GM12878 (cell line): ENCODE measurements around the gene ITPKB. TPM values are rescaled to one million over a fixed set of nuclear protein-coding genes. Genes with fewer than 3 reads are reported as not detected.

Experiments used
- CREB1 ChIP-seq: IDR thresholded peaks from 2 replicates; pipeline ENCODE4 v1.6.1; 2012; ENCODE audit warnings: low read depth, mild to moderate bottlenecking, inconsistent platforms
- DPF2 ChIP-seq: fragments of 450-650 bp; IDR thresholded peaks from 2 replicates; pipeline ENCODE4 v1.6.1; 2017; ENCODE audit warnings: mild to moderate bottlenecking
- EED ChIP-seq: sonication (generic); IDR thresholded peaks from 2 replicates; pipeline ENCODE4 v1.6.1; 2016; ENCODE audit warnings: antibody characterized with exemption, low read depth
- EGR1 ChIP-seq, 2 experiments: IDR thresholded peaks; 1 replicate in 1 of 2; 2 replicates in 1 of 2; pipeline ENCODE4 v1.6.1; 2011 to 2012; ENCODE audit warnings: low read depth in 2 of 2, low read length in 2 of 2, borderline replicate concordance in 1 of 2, mild to moderate bottlenecking in 1 of 2, moderate library complexity in 1 of 2
- EP300 ChIP-seq, 2 experiments: fragments of 150-350 bp in 1 of 2; IDR thresholded peaks; 2 replicates each; pipeline ENCODE4 v1.6.1; 2011 to 2012; ENCODE audit warnings: low read depth in 2 of 2, low read length in 2 of 2, borderline replicate concordance in 1 of 2, improper control_type of control experiment in 1 of 2, inconsistent platforms in 1 of 2; ENCODE audit not compliant: control insufficient read depth in 1 of 2
- GABPA ChIP-seq: IDR thresholded peaks from 2 replicates; pipeline ENCODE4 v1.6.1; 2014; ENCODE audit warnings: antibody characterized with exemption, low read depth, mild to moderate bottlenecking, inconsistent platforms
- IKZF1 ChIP-seq: fragments of 450-650 bp; conservative IDR thresholded peaks from 2 replicates; pipeline ENCODE4 v1.6.1; 2017; ENCODE audit warnings: antibody characterized with exemption, mild to moderate bottlenecking
- IKZF2 ChIP-seq, 2 experiments: fragments of 450-650 bp; IDR thresholded peaks; 2 replicates each; pipeline ENCODE4 v1.6.1; 2017; ENCODE audit warnings: mild to moderate bottlenecking in 2 of 2, moderate library complexity in 2 of 2
- IRF4 ChIP-seq: IDR thresholded peaks from 2 replicates; pipeline ENCODE4 v1.6.1; 2011; ENCODE audit warnings: low read depth, low read length
- MTA2 ChIP-seq: fragments of 450-650 bp; IDR thresholded peaks from 2 replicates; pipeline ENCODE4 v1.6.1; 2016; ENCODE audit warnings: low read depth, mild to moderate bottlenecking, moderate library complexity
- MYC ChIP-seq: IDR thresholded peaks from 2 replicates; pipeline ENCODE4 v1.6.1; 2011; ENCODE audit warnings: mild to moderate bottlenecking, low read length, moderate library complexity, inconsistent platforms; ENCODE audit not compliant: insufficient read depth, insufficient replicate concordance, insufficient read length, severe bottlenecking
- NR2C2 ChIP-seq: IDR thresholded peaks from 2 replicates; pipeline ENCODE4 v1.6.1; 2011; ENCODE audit warnings: borderline replicate concordance, low read depth; ENCODE audit not compliant: control insufficient read depth, insufficient read length
- PAX8 ChIP-seq: fragments of 450-650 bp; IDR thresholded peaks from 2 replicates; pipeline ENCODE4 v1.6.1; 2017; ENCODE audit warnings: mild to moderate bottlenecking, moderate library complexity
- POU2F2 ChIP-seq: IDR thresholded peaks from 3 replicates; pipeline ENCODE4 v1.6.1; 2011; ENCODE audit warnings: low read depth, mild to moderate bottlenecking, low read length, borderline replicate concordance
- RAD51 ChIP-seq: fragments of 450-650 bp; IDR thresholded peaks from 2 replicates; pipeline ENCODE4 v1.6.1; 2016; ENCODE audit warnings: moderate library complexity, mild to moderate bottlenecking, inconsistent platforms
- SMAD5 ChIP-seq: IDR thresholded peaks from 2 replicates; pipeline ENCODE4 v1.6.1; 2016; ENCODE audit warnings: antibody characterized with exemption, low read depth
- SPI1 ChIP-seq: IDR thresholded peaks from 2 replicates; pipeline ENCODE4 v1.6.1; 2011; ENCODE audit warnings: low read depth, mild to moderate bottlenecking, low read length, moderate library complexity, borderline replicate concordance; ENCODE audit not compliant: insufficient read depth
- SREBF1 ChIP-seq: IDR thresholded peaks from 2 replicates; pipeline ENCODE4 v1.6.1; 2012; ENCODE audit warnings: mild to moderate bottlenecking, low read length
- STAT1 ChIP-seq: fragments of 450-650 bp; conservative IDR thresholded peaks from 2 replicates; pipeline ENCODE4 v1.6.1; 2014; ENCODE audit warnings: antibody characterized with exemption, mild to moderate bottlenecking
- TBL1XR1 ChIP-seq: IDR thresholded peaks from 2 replicates; pipeline ENCODE4 v1.6.1; 2012; ENCODE audit warnings: low read depth, low read length, improper control_type of control experiment
- ZNF217 ChIP-seq: fragments of 450-650 bp; IDR thresholded peaks from 2 replicates; pipeline ENCODE4 v1.6.1; 2017; ENCODE audit warnings: antibody characterized with exemption, mild to moderate bottlenecking
- polyA plus RNA-seq, 11 experiments: library from polyadenylated mRNA; depleted of rRNA in 4 of 11; unstranded in 6 of 11; stranded (reverse) in 5 of 11; fragments of >200 nt; fragmentation: Nextera tagmentation in 4 of 11; fragmentation: Illumina TruSeq in 1 of 11; extraction: Ambion mirVana in 4 of 11; extraction: Trizol in 1 of 11; gene quantifications; 1 replicate in 1 of 11; 2 replicates in 10 of 11; pipeline versions ENCODE4 v1.2.1 to v1.2.3, GENCODE V29; 2011 to 2016; ENCODE audit warnings: inconsistent platforms in 2 of 11, missing spikeins in 2 of 11, low read depth in 1 of 11
- total RNA-seq, 4 experiments: library from RNA; depleted of rRNA in 3 of 4; stranded (reverse); fragments of >200 nt in 3 of 4; fragmentation: Illumina TruSeq in 1 of 4; extraction: Trizol in 1 of 4; gene quantifications; 2 replicates each; pipeline versions ENCODE4 v1.2.1 to v1.2.3, GENCODE V29; 2013 to 2021
- TF ChIP-seq, protein P1 (sequence below): fragments of 450-650 bp; IDR thresholded peaks from 2 replicates; pipeline ENCODE4 v1.6.1; 2017; ENCODE audit warnings: mild to moderate bottlenecking, moderate library complexity
- TF ChIP-seq, protein P2 (sequence below): IDR thresholded peaks from 2 replicates; pipeline ENCODE4 v1.6.1; 2011; ENCODE audit warnings: mild to moderate bottlenecking, low read depth, low read length, moderate library complexity; ENCODE audit not compliant: insufficient replicate concordance
- TF ChIP-seq, protein P3 (sequence below): fragments of 450-650 bp; IDR thresholded peaks from 2 replicates; pipeline ENCODE4 v1.6.1; 2017; ENCODE audit warnings: borderline replicate concordance
- TF ChIP-seq, protein P4 (sequence below): IDR thresholded peaks from 2 replicates; pipeline ENCODE4 v1.6.1; 2011; ENCODE audit warnings: low read depth, mild to moderate bottlenecking, low read length, moderate library complexity, borderline replicate concordance; ENCODE audit errors: extremely low read depth

ITPKB gene
- total and polyA plus RNA-seq, 10 of the 15 experiments (the other 5 are each of a cell fraction or from before 2014, with no cell fraction given): 1.3 to 38.7 (median 12.9) TPM

DNA sequence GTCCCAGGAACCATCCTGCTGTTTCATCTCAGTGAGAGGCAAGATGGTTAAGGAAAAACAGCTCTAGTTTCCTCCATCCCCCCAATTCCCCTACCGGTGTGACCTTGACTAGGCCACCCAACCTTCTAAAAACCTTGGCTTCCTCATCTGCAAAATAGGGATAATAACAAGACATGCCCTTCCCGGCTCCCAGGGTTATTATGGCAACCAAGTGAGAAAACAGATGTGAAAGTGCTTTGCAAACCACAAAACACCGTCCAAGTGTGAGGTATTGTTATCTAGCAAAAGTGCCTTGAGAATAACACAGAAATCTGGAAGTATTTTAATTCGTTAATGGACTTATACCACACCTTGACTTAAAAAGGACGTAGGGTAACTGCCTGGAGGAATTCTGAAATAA is 62.7 kb downstream of the ITPKB start (continued):
- TF ChIP-seq, protein P1, sequence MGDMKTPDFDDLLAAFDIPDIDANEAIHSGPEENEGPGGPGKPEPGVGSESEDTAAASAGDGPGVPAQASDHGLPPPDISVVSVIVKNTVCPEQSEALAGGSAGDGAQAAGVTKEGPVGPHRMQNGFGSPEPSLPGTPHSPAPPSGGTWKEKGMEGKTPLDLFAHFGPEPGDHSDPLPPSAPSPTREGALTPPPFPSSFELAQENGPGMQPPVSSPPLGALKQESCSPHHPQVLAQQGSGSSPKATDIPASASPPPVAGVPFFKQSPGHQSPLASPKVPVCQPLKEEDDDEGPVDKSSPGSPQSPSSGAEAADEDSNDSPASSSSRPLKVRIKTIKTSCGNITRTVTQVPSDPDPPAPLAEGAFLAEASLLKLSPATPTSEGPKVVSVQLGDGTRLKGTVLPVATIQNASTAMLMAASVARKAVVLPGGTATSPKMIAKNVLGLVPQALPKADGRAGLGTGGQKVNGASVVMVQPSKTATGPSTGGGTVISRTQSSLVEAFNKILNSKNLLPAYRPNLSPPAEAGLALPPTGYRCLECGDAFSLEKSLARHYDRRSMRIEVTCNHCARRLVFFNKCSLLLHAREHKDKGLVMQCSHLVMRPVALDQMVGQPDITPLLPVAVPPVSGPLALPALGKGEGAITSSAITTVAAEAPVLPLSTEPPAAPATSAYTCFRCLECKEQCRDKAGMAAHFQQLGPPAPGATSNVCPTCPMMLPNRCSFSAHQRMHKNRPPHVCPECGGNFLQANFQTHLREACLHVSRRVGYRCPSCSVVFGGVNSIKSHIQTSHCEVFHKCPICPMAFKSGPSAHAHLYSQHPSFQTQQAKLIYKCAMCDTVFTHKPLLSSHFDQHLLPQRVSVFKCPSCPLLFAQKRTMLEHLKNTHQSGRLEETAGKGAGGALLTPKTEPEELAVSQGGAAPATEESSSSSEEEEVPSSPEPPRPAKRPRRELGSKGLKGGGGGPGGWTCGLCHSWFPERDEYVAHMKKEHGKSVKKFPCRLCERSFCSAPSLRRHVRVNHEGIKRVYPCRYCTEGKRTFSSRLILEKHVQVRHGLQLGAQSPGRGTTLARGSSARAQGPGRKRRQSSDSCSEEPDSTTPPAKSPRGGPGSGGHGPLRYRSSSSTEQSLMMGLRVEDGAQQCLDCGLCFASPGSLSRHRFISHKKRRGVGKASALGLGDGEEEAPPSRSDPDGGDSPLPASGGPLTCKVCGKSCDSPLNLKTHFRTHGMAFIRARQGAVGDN: no peak
- TF ChIP-seq SMAD5 (no peak), MTA2 (no peak), NR2C2 (no peak), IKZF1 (peak; percentile 79), POU2F2 (no peak), PAX8 (0 out of 2 replicates have a peak, but pooled peaks have one; percentile 33), ZNF217 (no peak), EGR1 (IDR thresholded peaks at IDR 0.05; ENCODE audit: borderline replicate concordance in 1 of 2, low read depth in 2 of 2, low read length in 2 of 2) (no peak), CREB1 (0 out of 2 replicates have a peak, but pooled peaks have one; percentile 19), IKZF2 (IDR thresholded peaks at IDR 0.05) (peak; percentile 86 to 91), TBL1XR1 (no peak), MYC (no peak), STAT1 (no peak), SPI1 (peak; percentile 55; the same call in 1 of the 2 replicates), SREBF1 (no peak), GABPA (no peak), EED (peak; percentile 52), EP300 (IDR thresholded peaks at IDR 0.05; ENCODE audit: borderline replicate concordance in 1 of 2, control insufficient read depth in 1 of 2, low read depth in 2 of 2, low read length in 2 of 2) (no peak), DPF2 (0 out of 2 replicates have a peak, but pooled peaks have one; percentile 40), RAD51 (no peak), IRF4 (0 out of 2 replicates have a peak, but pooled peaks have one; percentile 33)
- TF ChIP-seq, protein P2, sequence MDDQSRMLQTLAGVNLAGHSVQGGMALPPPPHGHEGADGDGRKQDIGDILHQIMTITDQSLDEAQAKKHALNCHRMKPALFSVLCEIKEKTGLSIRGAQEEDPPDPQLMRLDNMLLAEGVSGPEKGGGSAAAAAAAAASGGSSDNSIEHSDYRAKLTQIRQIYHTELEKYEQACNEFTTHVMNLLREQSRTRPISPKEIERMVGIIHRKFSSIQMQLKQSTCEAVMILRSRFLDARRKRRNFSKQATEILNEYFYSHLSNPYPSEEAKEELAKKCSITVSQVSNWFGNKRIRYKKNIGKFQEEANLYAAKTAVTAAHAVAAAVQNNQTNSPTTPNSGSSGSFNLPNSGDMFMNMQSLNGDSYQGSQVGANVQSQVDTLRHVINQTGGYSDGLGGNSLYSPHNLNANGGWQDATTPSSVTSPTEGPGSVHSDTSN: no peak
- TF ChIP-seq, protein P3, sequence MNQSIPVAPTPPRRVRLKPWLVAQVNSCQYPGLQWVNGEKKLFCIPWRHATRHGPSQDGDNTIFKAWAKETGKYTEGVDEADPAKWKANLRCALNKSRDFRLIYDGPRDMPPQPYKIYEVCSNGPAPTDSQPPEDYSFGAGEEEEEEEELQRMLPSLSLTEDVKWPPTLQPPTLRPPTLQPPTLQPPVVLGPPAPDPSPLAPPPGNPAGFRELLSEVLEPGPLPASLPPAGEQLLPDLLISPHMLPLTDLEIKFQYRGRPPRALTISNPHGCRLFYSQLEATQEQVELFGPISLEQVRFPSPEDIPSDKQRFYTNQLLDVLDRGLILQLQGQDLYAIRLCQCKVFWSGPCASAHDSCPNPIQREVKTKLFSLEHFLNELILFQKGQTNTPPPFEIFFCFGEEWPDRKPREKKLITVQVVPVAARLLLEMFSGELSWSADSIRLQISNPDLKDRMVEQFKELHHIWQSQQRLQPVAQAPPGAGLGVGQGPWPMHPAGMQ: no peak
- TF ChIP-seq, protein P4, sequence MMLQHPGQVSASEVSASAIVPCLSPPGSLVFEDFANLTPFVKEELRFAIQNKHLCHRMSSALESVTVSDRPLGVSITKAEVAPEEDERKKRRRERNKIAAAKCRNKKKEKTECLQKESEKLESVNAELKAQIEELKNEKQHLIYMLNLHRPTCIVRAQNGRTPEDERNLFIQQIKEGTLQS: no peak
